HG03378 (cell line): Measurements from ENCODE around the gene TIGD4.

Source experiments
- ATAC-seq: cut with Tn5 transposase; IDR thresholded peaks from one replicate; pipeline ENCODE4 v1.9.1; 2021; ENCODE audit warnings: mild to moderate bottlenecking, moderate library complexity; ENCODE audit not compliant: unreplicated experiment

The TIGD4 gene

DNA sequence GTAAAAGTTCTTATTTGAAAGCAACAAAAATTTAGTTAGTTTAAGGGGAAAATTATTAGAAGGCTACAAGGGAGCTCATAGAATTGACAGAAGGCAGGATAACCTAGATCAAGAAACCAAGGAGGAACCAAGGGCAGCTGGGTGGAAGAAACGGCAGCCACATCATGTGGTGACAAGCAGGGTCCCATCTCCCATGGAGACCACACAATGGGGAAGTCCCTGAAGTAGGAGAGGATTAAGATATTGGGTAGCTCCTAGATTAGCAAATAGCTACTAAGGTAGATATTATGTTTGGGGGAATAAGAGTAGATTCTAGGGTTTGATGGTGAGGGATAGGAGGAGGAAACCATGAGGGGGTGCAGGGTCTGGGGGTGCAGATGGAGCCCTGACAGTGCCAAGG, 51.7 kb downstream of the TIGD4 start:
- ATAC-seq, result no peak

DNA sequence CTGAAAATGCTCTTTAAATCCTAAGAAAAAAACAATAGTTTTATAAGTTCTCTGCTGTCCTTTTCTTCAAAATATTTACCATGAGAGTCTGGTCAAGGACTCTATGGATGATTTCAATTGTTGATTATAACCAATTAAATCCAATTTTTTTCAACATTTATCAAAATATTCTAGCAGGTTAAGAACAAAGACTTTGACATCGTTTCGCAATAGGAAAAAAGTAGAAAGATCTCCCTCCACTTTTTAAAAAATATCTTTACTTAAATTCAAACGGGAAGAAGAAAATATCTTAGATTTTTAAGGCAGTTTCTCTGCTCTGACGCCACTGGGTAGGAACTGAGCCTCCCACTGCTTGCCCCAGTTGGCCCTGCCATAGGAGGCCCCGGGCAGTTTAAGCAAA, 55.0 kb downstream of the TIGD4 start:
- ATAC-seq, result no peak

DNA sequence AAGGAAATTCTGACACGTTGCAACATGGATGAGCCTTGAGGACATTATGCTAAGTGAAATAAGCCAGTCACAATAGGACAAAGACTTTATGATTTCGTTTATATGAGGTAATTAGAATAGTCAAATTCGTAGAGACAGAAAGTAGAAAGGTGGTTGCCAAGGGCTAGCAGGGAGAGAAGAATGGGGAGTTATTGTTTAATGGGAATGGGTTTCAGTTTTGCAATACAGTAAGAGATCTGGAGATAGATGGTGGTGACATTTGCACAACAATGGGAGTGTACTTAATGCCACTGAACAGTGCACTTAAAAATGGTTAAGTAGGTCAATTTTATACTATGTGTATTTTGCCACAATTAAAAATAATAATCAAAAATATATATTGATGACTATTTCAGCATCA, 56.3 kb downstream of the TIGD4 start:
- no peak for ATAC-seq

DNA sequence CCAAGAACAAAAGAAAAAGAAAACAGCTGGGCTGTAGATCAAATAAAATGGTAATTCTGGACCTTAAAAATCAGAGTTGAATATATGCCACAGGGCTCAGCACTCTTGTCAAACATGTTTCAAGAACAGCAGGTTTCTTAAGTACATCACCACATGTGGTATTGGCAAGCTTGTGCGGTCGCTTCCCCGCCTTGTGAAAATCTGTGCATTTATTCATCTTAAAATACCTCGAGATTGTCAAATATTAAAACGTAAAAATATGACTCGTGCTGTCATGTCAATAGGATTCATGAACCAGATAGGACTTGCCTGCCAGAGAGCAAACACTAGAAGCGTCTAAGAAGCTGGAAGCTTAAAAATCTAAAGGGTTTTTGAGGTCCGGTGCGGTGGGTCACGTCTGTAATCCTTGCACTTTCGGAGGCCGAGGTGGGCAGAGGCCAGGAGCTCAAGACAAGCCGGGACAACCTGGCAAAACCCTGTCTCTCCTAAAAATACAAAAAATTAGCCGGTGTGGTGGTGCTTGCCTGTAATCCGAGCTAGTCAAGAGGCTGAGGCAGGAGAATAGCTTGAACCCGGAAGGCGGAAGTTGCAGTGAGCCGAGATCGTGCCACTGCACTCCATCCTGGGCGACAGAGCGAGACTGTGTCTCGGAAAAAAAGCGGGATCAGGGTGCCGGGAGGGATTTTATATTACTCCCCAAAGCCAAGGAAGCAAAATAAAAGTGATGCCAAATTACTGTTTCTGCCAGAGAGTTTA, 59.6 kb downstream of the TIGD4 start:
- no peak for ATAC-seq
